Putamen (tissue), 1 donor: ENCODE data around the gene IL36A.

ENCODE experiments used
- DNase-seq: peaks from one replicate; pipeline ENCODE4 v3.0.0-alpha.2; 2016; ENCODE audit warnings: low spot score

IL36A gene

GRCh38 chr2:113007250-113007649 lies 2.0 kb downstream of the IL36A start:
- no peak for DNase-seq

DNA sequence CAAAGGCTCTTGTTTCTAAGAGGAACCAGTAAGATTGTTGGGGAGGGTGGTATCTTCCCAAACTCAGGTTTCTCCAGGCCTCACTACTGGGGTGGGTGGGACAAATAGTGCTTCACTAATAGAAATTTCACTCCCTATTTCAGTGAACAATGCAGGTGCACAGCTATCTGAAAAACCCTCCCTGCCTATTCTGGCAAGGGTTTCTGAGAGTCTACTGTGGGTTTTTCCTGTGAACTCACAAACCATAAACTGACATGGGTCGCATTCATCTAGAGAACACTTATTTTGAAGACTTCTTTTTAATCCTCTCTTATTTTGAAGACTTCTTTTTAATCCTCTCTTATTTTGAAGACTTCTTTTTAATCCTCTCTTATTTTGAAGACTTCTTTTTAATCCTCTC lies 4.4 kb downstream of the IL36A start:
- DNase-seq, result no peak

DNA sequence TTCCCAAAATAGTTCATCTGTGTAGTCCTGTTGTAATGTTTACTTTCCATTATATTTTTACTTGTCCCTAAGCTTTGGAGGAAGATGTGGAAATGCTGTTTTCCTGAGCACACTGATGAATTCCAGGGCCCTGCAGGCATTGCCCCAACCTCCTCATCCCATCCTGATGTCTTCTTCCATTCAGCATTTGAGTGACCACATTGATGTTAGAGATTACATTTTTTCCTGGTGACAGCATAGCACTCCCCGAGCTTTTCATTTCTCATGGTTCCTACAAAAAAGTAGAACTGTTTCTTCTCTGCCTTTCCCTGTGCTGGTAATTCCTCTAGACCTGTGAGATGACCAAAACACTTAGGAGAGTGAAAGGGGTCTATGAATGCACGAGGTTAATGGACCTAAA lies 4.8 kb downstream of the IL36A start:
- no peak for DNase-seq

- no peak for DNase-seq
These were observed 5.8 kb downstream of the IL36A start for GRCh38 chr2:113011108-113011507.

DNA sequence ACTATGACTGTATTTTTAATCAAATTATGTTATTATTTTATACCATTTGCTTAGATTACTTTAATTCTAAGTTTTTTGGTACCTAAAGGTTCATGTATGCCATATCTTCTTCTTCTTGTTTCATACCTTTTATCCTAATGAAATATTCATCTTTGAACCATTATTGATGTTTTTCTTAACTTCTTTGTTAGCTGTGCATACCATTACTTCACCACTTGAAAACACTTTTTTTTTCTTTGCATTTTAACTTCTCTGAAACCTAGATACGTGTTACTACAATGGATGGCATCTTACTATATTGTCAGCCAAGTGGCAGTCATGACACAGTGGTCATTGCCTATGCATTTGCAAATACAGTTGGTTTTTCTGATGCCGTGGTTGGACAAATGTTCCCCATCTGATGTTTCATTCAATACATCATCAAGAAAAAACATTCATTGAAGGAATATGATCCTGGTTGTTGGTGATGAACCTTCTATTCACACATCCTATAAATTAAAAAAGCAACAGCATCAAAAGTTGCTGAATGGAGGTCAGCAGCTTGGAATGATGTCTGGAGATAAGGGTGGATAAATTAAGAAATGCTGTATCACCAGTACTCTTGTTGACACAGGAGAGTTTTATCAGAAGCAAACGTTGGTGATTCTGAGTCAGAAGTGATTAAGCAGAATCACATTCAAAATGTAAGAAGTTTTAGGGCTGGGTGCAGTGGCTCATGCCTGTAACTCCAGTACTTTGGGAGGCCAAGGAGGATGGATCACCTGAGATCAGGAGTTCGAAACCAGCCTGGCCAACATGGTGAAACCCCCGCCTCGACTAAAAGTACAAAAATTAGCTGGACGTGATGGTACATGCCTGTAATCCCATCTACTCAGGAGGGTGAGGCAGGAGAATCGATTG lies 7.4 kb downstream of the IL36A start:
- no peak for DNase-seq

DNA sequence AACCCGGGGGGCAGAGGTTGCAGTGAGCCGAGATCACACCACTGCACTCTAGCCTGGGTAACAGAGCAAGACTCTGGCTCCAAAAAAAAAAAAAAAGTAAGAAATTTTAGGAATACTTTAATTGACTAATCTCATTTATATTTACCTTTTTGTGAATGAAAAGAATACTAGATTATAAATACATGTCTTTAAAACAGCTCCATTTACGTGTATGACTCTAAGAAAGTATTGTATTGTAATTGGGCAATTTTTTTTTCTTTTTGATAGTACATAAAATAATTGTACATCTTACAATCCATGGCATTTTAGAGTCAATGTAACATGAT lies 8.0 kb downstream of the IL36A start:
- DNase-seq, result no peak

GRCh38 chr2:113014067-113014466 lies 8.8 kb downstream of the IL36A start:
- no peak for DNase-seq

- no peak for DNase-seq
These were observed 9.8 kb downstream of the IL36A start for GRCh38 chr2:113015042-113015441.

DNA sequence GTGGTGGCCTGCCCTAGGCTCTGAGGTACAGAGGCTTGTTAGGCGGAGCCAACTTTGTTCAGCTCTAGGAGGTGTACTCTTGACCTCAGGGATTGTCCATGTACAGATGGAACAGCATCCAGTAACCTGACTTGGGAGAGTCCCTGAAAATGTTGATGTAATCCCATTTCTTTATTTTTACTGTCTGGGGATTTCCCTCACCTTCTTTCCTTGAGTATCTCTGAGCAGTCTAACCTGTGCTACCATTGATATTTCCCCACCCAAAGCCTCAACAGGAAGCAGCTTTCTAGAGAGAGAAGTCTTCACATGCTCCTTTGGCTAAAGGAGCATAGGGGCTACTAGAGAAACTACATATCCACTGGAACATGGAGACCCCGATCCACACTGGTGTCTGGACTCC lies 10.4 kb downstream of the IL36A start:
- no peak for DNase-seq

DNA sequence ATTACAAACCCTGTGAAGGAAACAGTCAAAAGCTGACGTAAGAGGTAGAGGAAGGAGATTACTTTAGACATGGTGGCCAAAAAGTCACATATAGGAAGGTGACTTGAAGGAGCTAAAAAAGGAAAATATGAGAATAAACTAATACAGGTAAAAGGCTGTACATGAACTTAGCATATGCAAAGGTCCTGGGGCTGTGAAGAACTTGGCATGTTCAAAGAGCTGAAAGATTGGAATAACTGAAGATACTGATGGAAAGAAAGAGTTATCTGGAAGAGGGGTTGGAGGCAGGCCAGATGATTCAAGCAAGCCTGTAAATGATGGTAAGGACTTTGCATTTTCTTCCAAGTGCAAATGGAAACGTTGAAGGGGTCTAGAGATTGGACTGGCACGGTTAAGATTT lies 13.2 kb downstream of the IL36A start:
- DNase-seq, result no peak

- DNase-seq, result no peak
These were observed 16.1 kb downstream of the IL36A start for GRCh38 chr2:113021312-113021711.

DNA sequence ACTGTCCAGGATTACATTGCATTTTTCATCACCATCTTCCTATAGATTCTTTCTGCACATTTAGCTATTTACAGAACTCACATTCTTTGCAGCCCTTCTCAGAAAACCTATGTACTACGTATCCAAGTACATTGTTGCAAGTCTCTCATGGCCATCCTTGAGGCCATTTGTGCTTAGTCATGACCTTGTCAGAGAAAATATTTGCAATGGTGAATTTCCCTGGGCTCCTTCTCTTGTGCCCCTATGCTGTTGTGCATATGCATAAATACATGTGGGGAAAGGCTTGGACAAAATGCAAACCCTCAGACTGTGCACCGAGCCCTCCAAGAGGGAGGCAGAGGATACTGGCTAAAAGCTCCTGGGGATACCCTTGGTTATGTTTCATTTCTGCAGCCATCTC lies 19.5 kb downstream of the IL36A start:
- no peak for DNase-seq

- DNase-seq, result no peak
These were observed 20.5 kb downstream of the IL36A start for GRCh38 chr2:113025737-113026136.

DNA sequence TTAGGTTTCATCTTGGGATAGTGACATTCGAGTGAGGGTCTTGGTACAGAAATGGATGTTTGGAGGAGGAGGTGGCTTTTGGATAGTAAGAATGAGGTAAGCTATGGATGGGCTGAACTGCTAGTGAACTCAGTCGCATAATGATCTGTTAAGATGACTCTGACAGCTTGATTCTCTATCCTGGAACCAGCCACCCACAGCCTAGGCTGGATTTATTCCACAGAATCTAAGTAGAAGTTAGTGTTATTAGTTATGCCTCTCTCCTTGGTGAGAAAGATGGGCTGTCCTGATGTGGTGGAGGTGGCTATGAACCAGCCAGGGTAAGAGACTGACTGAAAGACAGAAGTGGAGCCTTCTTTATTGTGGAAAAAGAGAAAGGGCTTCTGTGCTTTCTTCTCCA lies 22.4 kb downstream of the IL36A start:
- DNase-seq, result peak; percentile 5

- no peak for DNase-seq
These were observed 22.9 kb downstream of the IL36A start for GRCh38 chr2:113028112-113028511.

GRCh38 chr2:113032737-113033136 lies 27.5 kb downstream of the IL36A start:
- no peak for DNase-seq

GRCh38 chr2:113034016-113034415 lies 28.8 kb downstream of the IL36A start:
- DNase-seq, result no peak

- no peak for DNase-seq
These were observed 31.5 kb downstream of the IL36A start for GRCh38 chr2:113036763-113037162.

- no peak for DNase-seq
These were observed 33.0 kb downstream of the IL36A start for GRCh38 chr2:113038291-113038690.

GRCh38 chr2:113039158-113039557 lies 33.9 kb downstream of the IL36A start:
- DNase-seq, result no peak

GRCh38 chr2:113039719-113040118 lies 34.5 kb downstream of the IL36A start:
- no peak for DNase-seq

- DNase-seq, result no peak
These were observed 36.6 kb downstream of the IL36A start for GRCh38 chr2:113041871-113042270.

DNA sequence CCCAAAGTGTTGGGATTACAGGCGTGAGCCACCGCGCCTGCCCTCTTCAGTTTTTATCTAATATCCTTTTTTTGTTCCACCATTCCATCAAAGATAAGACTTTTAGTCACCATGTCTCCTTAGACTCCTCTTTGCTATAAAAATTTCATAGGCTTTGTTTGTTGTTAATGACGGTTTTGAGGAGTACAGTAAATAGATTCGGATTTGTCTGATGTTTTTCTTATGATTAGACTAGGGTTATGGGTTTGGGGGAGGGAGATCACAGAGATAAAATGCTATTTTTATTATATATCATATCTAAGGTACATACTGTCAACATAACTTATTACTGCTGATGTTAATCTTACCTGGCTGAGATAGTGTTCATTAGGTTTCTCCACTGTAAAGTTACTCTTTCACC lies 41.2 kb downstream of the IL36A start:
- DNase-seq, result no peak
